Measurements from ENCODE around the gene ZNF197.

Gene ZNF197

GRCh38 chr3:44601749-44602148 is 23.1 kb upstream of the ZNF197 start:
- no peak for DNase-seq (ENCODE audit: low read depth in 2 of 2)
- TF ChIP-seq, protein P1, sequence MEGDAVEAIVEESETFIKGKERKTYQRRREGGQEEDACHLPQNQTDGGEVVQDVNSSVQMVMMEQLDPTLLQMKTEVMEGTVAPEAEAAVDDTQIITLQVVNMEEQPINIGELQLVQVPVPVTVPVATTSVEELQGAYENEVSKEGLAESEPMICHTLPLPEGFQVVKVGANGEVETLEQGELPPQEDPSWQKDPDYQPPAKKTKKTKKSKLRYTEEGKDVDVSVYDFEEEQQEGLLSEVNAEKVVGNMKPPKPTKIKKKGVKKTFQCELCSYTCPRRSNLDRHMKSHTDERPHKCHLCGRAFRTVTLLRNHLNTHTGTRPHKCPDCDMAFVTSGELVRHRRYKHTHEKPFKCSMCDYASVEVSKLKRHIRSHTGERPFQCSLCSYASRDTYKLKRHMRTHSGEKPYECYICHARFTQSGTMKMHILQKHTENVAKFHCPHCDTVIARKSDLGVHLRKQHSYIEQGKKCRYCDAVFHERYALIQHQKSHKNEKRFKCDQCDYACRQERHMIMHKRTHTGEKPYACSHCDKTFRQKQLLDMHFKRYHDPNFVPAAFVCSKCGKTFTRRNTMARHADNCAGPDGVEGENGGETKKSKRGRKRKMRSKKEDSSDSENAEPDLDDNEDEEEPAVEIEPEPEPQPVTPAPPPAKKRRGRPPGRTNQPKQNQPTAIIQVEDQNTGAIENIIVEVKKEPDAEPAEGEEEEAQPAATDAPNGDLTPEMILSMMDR (IDR thresholded peaks at IDR 0.05; ENCODE audit: low read depth, low read length) = no peak
- H3K4me3 ChIP-seq (replicated peaks in 1 of 2; ENCODE audit: low read depth in 2 of 2, low read length in 2 of 2) = no peak overlapping the region

GRCh38 chr3:44612678-44613077 is 12.2 kb upstream of the ZNF197 start:
- H3K4me3 ChIP-seq (replicated peaks in 1 of 2; ENCODE audit: low read depth in 2 of 2, low read length in 2 of 2) = no peak overlapping the region
- no peak for DNase-seq (ENCODE audit: low read depth in 2 of 2)
- TF ChIP-seq, protein P1 (IDR thresholded peaks at IDR 0.05; ENCODE audit: low read depth, low read length) = no peak

GRCh38 chr3:44628716-44629115 is 3.9 kb downstream of the ZNF197 start:
- TF ChIP-seq, protein P1 (IDR thresholded peaks at IDR 0.05; ENCODE audit: low read depth, low read length) = no peak
- no peak for DNase-seq (ENCODE audit: low read depth in 2 of 2)
- H3K4me3 ChIP-seq (replicated peaks in 1 of 2; ENCODE audit: low read depth in 2 of 2, low read length in 2 of 2) = no peak overlapping the region

- TF ChIP-seq, protein P1 (IDR thresholded peaks at IDR 0.05; ENCODE audit: low read depth, low read length) = no peak
- no peak for DNase-seq (ENCODE audit: low read depth in 2 of 2)
- H3K4me3 ChIP-seq (replicated peaks in 1 of 2; ENCODE audit: low read depth in 2 of 2, low read length in 2 of 2) = no peak overlapping the region
Observed at GRCh38 chr3:44632193-44632592, 7.4 kb downstream of the ZNF197 start.

GRCh38 chr3:44642337-44642736 is 17.5 kb downstream of the ZNF197 start:
- no peak for DNase-seq (ENCODE audit: low read depth in 2 of 2)
- no peak overlapping the region for H3K4me3 ChIP-seq (replicated peaks in 1 of 2; ENCODE audit: low read depth in 2 of 2, low read length in 2 of 2)
- TF ChIP-seq, protein P1 (IDR thresholded peaks at IDR 0.05; ENCODE audit: low read depth, low read length) = no peak

- TF ChIP-seq, protein P1 (IDR thresholded peaks at IDR 0.05; ENCODE audit: low read depth, low read length) = no peak
- no peak overlapping the region for H3K4me3 ChIP-seq (replicated peaks in 1 of 2; ENCODE audit: low read depth in 2 of 2, low read length in 2 of 2)
- DNase-seq (ENCODE audit: low read depth in 2 of 2) = no peak
Observed at GRCh38 chr3:44643024-44643423, 18.2 kb downstream of the ZNF197 start.

GRCh38 chr3:44647771-44648170 is 22.9 kb downstream of the ZNF197 start:
- DNase-seq (ENCODE audit: low read depth in 2 of 2) = no peak
- TF ChIP-seq, protein P1 (IDR thresholded peaks at IDR 0.05; ENCODE audit: low read depth, low read length) = no peak
- H3K4me3 ChIP-seq (replicated peaks in 1 of 2; ENCODE audit: low read depth in 2 of 2, low read length in 2 of 2) = no peak overlapping the region
